Measurements from ENCODE around the gene TCP10L.
"Not testable (repeated sequence)": the region's sequence is repeated elsewhere in the genome, so short reads cannot be mapped to it uniquely, and the experiment has no call there.

The TCP10L gene

GRCh38 chr21:32585042-32585710 lies at the start of gene TCP10L:
Gene TCP10L (minus strand): TSS chr21:32585523. CDS start chr21:32584304, 1,219 bp downstream.
- DNase-seq (ENCODE audit: low read depth in 1 of 2, low spot score in 1 of 2): no peak

GRCh38 chr21:32626621-32627196 lies 41.4 kb upstream of the TCP10L start:
- DNase-seq (ENCODE audit: low read depth in 1 of 2, low spot score in 1 of 2): no peak

- DNase-seq (ENCODE audit: low read depth in 1 of 2, low spot score in 1 of 2): not testable (repeated sequence)
Observed at GRCh38 chr21:32618218-32618617, 32.9 kb upstream of the TCP10L start.

GRCh38 chr21:32613436-32614043 lies 28.2 kb upstream of the TCP10L start:
- DNase-seq (ENCODE audit: low read depth in 1 of 2, low spot score in 1 of 2): no peak

GRCh38 chr21:32612999-32613337 lies 27.6 kb upstream of the TCP10L start:
- no peak for DNase-seq (ENCODE audit: low read depth in 1 of 2, low spot score in 1 of 2)

GRCh38 chr21:32612075-32612998 lies 27.0 kb upstream of the TCP10L start, which contains the start of gene CFAP298:
Gene CFAP298 (minus strand): TSS chr21:32612377. CDS start chr21:32612243, 134 bp downstream.
- DNase-seq (ENCODE audit: low read depth in 1 of 2, low spot score in 1 of 2): peak; percentile 65 to 66

GRCh38 chr21:32611471-32611997 lies 26.2 kb upstream of the TCP10L start:
- DNase-seq (ENCODE audit: low read depth in 1 of 2, low spot score in 1 of 2): peak in 1 of 2 donors; percentile 15

GRCh38 chr21:32610940-32611339 lies 25.6 kb upstream of the TCP10L start:
- not testable (repeated sequence) for DNase-seq (ENCODE audit: low read depth in 1 of 2, low spot score in 1 of 2)

GRCh38 chr21:32608851-32609250 lies 23.5 kb upstream of the TCP10L start:
- no peak for DNase-seq (ENCODE audit: low read depth in 1 of 2, low spot score in 1 of 2)

- DNase-seq (ENCODE audit: low read depth in 1 of 2, low spot score in 1 of 2): no peak
Observed at GRCh38 chr21:32605469-32605868, 20.1 kb upstream of the TCP10L start.

- no peak for DNase-seq (ENCODE audit: low read depth in 1 of 2, low spot score in 1 of 2)
Observed at GRCh38 chr21:32604464-32604863, 19.1 kb upstream of the TCP10L start.

- no peak for DNase-seq (ENCODE audit: low read depth in 1 of 2, low spot score in 1 of 2)
Observed at GRCh38 chr21:32603131-32603530, 17.8 kb upstream of the TCP10L start.

GRCh38 chr21:32602099-32602498 lies 16.8 kb upstream of the TCP10L start:
- DNase-seq (ENCODE audit: low read depth in 1 of 2, low spot score in 1 of 2): no peak

- DNase-seq (ENCODE audit: low read depth in 1 of 2, low spot score in 1 of 2): no peak
Observed at GRCh38 chr21:32599526-32599925, 14.2 kb upstream of the TCP10L start.

- DNase-seq (ENCODE audit: low read depth in 1 of 2, low spot score in 1 of 2): no peak
Observed at GRCh38 chr21:32599091-32599490, 13.8 kb upstream of the TCP10L start.

- DNase-seq (ENCODE audit: low read depth in 1 of 2, low spot score in 1 of 2): no peak
Observed at GRCh38 chr21:32597205-32597604, 11.9 kb upstream of the TCP10L start.

GRCh38 chr21:32595431-32595830 lies 10.1 kb upstream of the TCP10L start:
- DNase-seq (ENCODE audit: low read depth in 1 of 2, low spot score in 1 of 2): no peak

- DNase-seq (ENCODE audit: low read depth in 1 of 2, low spot score in 1 of 2): no peak
Observed at GRCh38 chr21:32593690-32594089, 8.4 kb upstream of the TCP10L start.

- DNase-seq (ENCODE audit: low read depth in 1 of 2, low spot score in 1 of 2): no peak
Observed at GRCh38 chr21:32592929-32593502, 7.7 kb upstream of the TCP10L start.

GRCh38 chr21:32590130-32590529 lies 4.8 kb upstream of the TCP10L start:
- DNase-seq (ENCODE audit: low read depth in 1 of 2, low spot score in 1 of 2): no peak

- no peak for DNase-seq (ENCODE audit: low read depth in 1 of 2, low spot score in 1 of 2)
Observed at GRCh38 chr21:32587651-32588050, 2.3 kb upstream of the TCP10L start.

Data from stimulated activated CD4-positive, alpha-beta T cell treated with anti-CD3 and anti-CD28 coated beads, Interleukin-15, amount 100 ng/mL, for 1 hour (primary cell).